BE2C (cell line): ENCODE measurements around the gene SPDL1.

Experiments
- DNase-seq: peaks from one replicate; pipeline ENCODE4 v3.0.0-alpha.2; 2020
- H3K27me3 ChIP-seq: fragments of 250-450 bp; sonication (Bioruptor Pico); 2 replicates; pipeline ENCODE4 v1.5.1; 2020; ENCODE audit warnings: mild to moderate bottlenecking
- H3K36me3 ChIP-seq: fragments of 250-450 bp; sonication (Bioruptor Pico); 2 replicates; pipeline ENCODE4 v1.5.1; 2020; ENCODE audit warnings: mild to moderate bottlenecking
- H3K4me1 ChIP-seq: fragments of 250-450 bp; sonication (Bioruptor Pico); 2 replicates; pipeline ENCODE4 v1.5.1; 2020
- H3K4me3 ChIP-seq: 2 replicates; pipeline ENCODE4 v1.5.1; 2011; ENCODE audit warnings: low read depth, low read length
- H3K9me3 ChIP-seq: fragments of 250-450 bp; sonication (Bioruptor Pico); 2 replicates; pipeline ENCODE4 v1.5.1; 2020
- CTCF ChIP-seq: IDR thresholded peaks from 2 replicates; pipeline ENCODE4 v1.5.1; 2012; ENCODE audit warnings: mild to moderate bottlenecking, low read depth, low read length

SPDL1 gene

GRCh38 chr5:169652057-169652456, 68.5 kb downstream of the SPDL1 start:
- H3K36me3 ChIP-seq = no peaks in the 10 kb centered on the region
- no peaks in the 10 kb centered on the region for H3K9me3 ChIP-seq
- no peak overlapping the region for H3K4me3 ChIP-seq
- no peaks in the 10 kb centered on the region for H3K27me3 ChIP-seq
- no peak for TF ChIP-seq CTCF
- H3K4me1 ChIP-seq = peaks cover 5% of the 10 kb centered on the region; the same call in 1 of the 2 replicates
- no peak for DNase-seq

DNA sequence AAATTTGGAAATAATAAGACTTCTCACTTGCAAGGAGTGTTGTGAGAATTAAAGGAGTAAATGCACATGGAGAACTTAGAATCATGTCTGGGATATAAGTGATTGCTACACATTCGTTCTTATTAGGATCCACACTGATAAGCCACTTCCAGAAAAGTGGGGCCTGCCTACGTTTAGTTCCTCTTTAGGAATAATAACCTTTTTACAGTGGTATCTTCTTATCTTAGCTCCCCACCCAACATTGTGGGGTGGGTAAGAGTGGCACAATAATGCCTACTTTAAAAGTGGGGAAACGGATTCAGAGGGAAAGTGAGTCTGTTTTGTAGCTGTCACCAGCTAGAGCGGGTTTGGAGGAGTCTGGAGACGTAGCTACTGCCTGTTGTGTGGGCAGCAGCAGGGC, 69.5 kb downstream of the SPDL1 start:
- Histone ChIP-seq H3K4me1 (peaks cover 5% of the 10 kb centered on the region; the same call in 1 of the 2 replicates), H3K9me3 (no peaks in the 10 kb centered on the region), H3K27me3 (no peaks in the 10 kb centered on the region), H3K4me3 (no peak overlapping the region), H3K36me3 (no peaks in the 10 kb centered on the region)
- TF ChIP-seq CTCF = no peak
- no peak for DNase-seq
